WTC11 (cell line): ENCODE measurements around the gene RPN2.

Experiments used
- IRF2 ChIP-seq: sonication (generic); formaldehyde crosslinking; IDR thresholded peaks from 2 replicates; pipeline ENCODE4 v1.8.0; 2022; ENCODE audit warnings: low read depth, missing genetic modification reagents, borderline replicate concordance
- NR3C1 ChIP-seq: sonication (generic); formaldehyde crosslinking; conservative IDR thresholded peaks from 2 replicates; pipeline ENCODE4 v1.8.1; 2023; ENCODE audit warnings: low read depth, mild to moderate bottlenecking, missing genetic modification reagents
- ZBTB21 ChIP-seq: sonication (generic); formaldehyde crosslinking; IDR thresholded peaks from 2 replicates; pipeline ENCODE4 v1.8.1; 2023; ENCODE audit warnings: mild to moderate bottlenecking, missing genetic modification reagents, borderline replicate concordance
- TF ChIP-seq, protein P1 (sequence below): fragments of 200-600 bp; IDR thresholded peaks from 2 replicates; pipeline ENCODE4 v1.8.0; 2022; ENCODE audit warnings: antibody characterized with exemption
- TF ChIP-seq, protein P2 (sequence below): sonication (generic); formaldehyde crosslinking; IDR thresholded peaks from 2 replicates; pipeline ENCODE4 v1.8.0; 2022; ENCODE audit warnings: mild to moderate bottlenecking, missing genetic modification reagents
- TF ChIP-seq, protein P3 (sequence below): sonication (generic); formaldehyde crosslinking; IDR thresholded peaks from 2 replicates; pipeline ENCODE4 v1.8.1; 2022; ENCODE audit warnings: mild to moderate bottlenecking, missing genetic modification reagents, moderate library complexity, borderline replicate concordance

DNA sequence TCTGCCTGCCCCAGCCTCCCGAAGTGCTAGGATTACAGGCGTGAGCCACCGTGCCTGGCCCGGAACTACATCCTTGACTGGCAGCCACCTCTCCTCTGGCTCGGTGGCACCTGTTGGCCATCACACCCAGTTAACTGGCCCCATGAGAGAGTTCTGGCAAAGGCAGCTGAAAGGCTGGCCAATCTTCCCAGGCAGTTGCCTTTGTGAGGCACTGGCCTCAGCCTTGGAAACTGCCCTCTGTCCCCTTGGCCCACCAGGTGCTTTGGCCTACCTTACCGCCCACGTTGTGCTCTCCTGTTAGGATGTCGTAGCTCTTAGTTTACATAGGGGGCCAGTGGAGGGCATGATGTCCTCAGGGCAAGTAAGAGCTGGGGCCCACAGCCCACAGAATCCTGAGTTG, 100.7 kb downstream of the RPN2 start:
- TF ChIP-seq NR3C1 (CRISPR knock-in tag) (no peak), IRF2 (no peak), ZBTB21 (CRISPR knock-in tag) (no peak)
- TF ChIP-seq, protein P1, sequence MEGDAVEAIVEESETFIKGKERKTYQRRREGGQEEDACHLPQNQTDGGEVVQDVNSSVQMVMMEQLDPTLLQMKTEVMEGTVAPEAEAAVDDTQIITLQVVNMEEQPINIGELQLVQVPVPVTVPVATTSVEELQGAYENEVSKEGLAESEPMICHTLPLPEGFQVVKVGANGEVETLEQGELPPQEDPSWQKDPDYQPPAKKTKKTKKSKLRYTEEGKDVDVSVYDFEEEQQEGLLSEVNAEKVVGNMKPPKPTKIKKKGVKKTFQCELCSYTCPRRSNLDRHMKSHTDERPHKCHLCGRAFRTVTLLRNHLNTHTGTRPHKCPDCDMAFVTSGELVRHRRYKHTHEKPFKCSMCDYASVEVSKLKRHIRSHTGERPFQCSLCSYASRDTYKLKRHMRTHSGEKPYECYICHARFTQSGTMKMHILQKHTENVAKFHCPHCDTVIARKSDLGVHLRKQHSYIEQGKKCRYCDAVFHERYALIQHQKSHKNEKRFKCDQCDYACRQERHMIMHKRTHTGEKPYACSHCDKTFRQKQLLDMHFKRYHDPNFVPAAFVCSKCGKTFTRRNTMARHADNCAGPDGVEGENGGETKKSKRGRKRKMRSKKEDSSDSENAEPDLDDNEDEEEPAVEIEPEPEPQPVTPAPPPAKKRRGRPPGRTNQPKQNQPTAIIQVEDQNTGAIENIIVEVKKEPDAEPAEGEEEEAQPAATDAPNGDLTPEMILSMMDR = no peak
- TF ChIP-seq, protein P2, sequence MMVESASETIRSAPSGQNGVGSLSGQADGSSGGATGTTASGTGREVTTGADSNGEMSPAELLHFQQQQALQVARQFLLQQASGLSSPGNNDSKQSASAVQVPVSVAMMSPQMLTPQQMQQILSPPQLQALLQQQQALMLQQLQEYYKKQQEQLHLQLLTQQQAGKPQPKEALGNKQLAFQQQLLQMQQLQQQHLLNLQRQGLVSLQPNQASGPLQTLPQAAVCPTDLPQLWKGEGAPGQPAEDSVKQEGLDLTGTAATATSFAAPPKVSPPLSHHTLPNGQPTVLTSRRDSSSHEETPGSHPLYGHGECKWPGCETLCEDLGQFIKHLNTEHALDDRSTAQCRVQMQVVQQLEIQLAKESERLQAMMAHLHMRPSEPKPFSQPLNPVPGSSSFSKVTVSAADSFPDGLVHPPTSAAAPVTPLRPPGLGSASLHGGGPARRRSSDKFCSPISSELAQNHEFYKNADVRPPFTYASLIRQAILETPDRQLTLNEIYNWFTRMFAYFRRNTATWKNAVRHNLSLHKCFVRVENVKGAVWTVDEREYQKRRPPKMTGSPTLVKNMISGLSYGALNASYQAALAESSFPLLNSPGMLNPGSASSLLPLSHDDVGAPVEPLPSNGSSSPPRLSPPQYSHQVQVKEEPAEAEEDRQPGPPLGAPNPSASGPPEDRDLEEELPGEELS (CRISPR knock-in tag) = no peak
- TF ChIP-seq, protein P3, sequence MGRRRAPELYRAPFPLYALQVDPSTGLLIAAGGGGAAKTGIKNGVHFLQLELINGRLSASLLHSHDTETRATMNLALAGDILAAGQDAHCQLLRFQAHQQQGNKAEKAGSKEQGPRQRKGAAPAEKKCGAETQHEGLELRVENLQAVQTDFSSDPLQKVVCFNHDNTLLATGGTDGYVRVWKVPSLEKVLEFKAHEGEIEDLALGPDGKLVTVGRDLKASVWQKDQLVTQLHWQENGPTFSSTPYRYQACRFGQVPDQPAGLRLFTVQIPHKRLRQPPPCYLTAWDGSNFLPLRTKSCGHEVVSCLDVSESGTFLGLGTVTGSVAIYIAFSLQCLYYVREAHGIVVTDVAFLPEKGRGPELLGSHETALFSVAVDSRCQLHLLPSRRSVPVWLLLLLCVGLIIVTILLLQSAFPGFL = no peak
